ENCODE results near the gene RHOBTB3. TPM values are rescaled to one million over a fixed set of nuclear protein-coding genes. Genes with fewer than 3 reads are reported as not detected.

RHOBTB3 gene
- total and polyA plus RNA-seq, 11 donors, result 24.3 to 116 (median 82.1) TPM

DNA sequence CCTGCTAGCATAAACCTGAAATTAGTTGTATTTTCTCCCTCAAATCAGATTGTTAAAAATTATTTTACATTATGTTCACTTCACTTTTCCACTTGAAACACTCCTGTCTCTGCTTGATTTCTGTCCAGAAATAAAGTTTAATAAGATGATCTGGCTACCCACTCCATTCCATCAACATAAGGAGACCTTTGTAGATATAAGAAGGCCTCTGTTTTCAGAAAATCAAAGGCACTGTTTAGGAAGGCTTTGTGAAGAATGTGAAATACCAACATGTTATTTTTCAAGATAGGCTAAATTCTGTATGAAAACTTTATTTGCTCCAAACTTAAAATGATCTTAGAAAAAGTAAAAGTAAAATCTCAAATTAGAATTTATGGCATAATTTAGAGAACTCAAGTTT is 15.1 kb downstream of the RHOBTB3 start:
- Histone ChIP-seq H3K9me3 (no peaks in the 10 kb centered on the region), H3K27ac (no peak overlapping the region), H3K4me3 (no peak overlapping the region), H3K36me3 (peaks cover 0 to 62% (median 12%) of the 10 kb centered on the region in 9 donors), H3K4me1 (peaks cover 0 to 28% (median 3%) of the 10 kb centered on the region in 12 donors), H3K27me3 (no peaks in the 10 kb centered on the region)
- intact Hi-C loops (cut with DNase I), result loop anchor here in 1 of 10 donors (1.0 kb wide), 1 partner anchor 18 kb away; no protein-coding TSS in a partner anchor
- no peak for TF ChIP-seq POLR2A (IDR thresholded peaks at IDR 0.05)
- TF ChIP-seq, protein P1, sequence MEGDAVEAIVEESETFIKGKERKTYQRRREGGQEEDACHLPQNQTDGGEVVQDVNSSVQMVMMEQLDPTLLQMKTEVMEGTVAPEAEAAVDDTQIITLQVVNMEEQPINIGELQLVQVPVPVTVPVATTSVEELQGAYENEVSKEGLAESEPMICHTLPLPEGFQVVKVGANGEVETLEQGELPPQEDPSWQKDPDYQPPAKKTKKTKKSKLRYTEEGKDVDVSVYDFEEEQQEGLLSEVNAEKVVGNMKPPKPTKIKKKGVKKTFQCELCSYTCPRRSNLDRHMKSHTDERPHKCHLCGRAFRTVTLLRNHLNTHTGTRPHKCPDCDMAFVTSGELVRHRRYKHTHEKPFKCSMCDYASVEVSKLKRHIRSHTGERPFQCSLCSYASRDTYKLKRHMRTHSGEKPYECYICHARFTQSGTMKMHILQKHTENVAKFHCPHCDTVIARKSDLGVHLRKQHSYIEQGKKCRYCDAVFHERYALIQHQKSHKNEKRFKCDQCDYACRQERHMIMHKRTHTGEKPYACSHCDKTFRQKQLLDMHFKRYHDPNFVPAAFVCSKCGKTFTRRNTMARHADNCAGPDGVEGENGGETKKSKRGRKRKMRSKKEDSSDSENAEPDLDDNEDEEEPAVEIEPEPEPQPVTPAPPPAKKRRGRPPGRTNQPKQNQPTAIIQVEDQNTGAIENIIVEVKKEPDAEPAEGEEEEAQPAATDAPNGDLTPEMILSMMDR (IDR thresholded peaks at IDR 0.05), result no peak
- DNase-seq (no peak), ATAC-seq (no peak)

- H3K27ac ChIP-seq, result no peak overlapping the region
- DNase-seq (no peak), ATAC-seq (no peak)
- no peaks in the 10 kb centered on the region for H3K27me3 ChIP-seq
- H3K36me3 ChIP-seq, result peaks cover 0 to 70% (median 12%) of the 10 kb centered on the region in 9 donors
- H3K4me1 ChIP-seq, result peaks cover 0 to 28% (median 3%) of the 10 kb centered on the region in 12 donors
- intact Hi-C loops (cut with DNase I), result loop anchor here in 1 of 10 donors (1.0 kb wide), 1 partner anchor 17 kb away; no protein-coding TSS in a partner anchor
- no peak overlapping the region for H3K4me3 ChIP-seq
- 70 to 79% (median 74%) methylated on average over 8 of the region's 8 CpGs for WGBS, 4 donors
- no peaks in the 10 kb centered on the region for H3K9me3 ChIP-seq
- TF ChIP-seq POLR2A (IDR thresholded peaks at IDR 0.05), result no peak
- TF ChIP-seq, protein P1 (IDR thresholded peaks at IDR 0.05), result no peak
Observed at GRCh38 chr5:95746722-95747679, 15.9 kb downstream of the RHOBTB3 start.

DNA sequence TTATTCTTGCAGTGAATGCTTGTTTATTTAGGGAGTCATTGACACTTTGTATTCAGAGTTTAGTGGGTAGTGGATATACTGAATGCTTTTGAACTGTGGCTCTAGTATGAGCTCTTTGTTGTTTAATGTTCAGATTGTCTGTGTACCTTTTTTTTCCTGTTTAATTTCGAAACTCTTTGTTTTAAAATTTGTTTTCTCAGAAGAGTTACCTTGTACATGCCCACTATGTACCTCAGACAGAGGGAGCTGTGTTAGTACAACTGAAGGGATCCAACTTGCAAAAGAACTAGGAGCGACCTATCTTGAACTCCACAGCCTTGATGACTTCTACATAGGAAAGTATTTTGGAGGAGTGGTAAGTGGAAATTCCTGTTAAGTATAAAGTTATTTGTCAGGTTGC is 17.0 kb downstream of the RHOBTB3 start:
- TF ChIP-seq, protein P1 (IDR thresholded peaks at IDR 0.05), result no peak
- no peak for TF ChIP-seq POLR2A (IDR thresholded peaks at IDR 0.05)
- 39 to 57% (median 42%) methylated on average over 2 of the region's 2 CpGs for WGBS, 4 donors
- Histone ChIP-seq H3K27me3 (no peaks in the 10 kb centered on the region), H3K27ac (no peak overlapping the region), H3K4me3 (no peak overlapping the region), H3K9me3 (no peaks in the 10 kb centered on the region), H3K4me1 (peaks cover 0 to 27% (median 3%) of the 10 kb centered on the region in 12 donors), H3K36me3 (peaks cover 0 to 80% (median 21%) of the 10 kb centered on the region in 9 donors)
- intact Hi-C loops (cut with DNase I), result no loop called here
- DNase-seq, result no peak
- ATAC-seq, result peak in 1 of 4 donors; percentile 26

GRCh38 chr5:95754545-95754944 is 23.4 kb downstream of the RHOBTB3 start:
- Histone ChIP-seq H3K36me3 (peaks cover 0 to 82% (median 34%) of the 10 kb centered on the region in 9 donors), H3K27ac (no peak overlapping the region), H3K4me3 (no peak overlapping the region), H3K4me1 (peaks cover 0 to 13% (median 6%) of the 10 kb centered on the region in 12 donors), H3K9me3 (no peaks in the 10 kb centered on the region), H3K27me3 (no peaks in the 10 kb centered on the region)
- intact Hi-C loops (cut with DNase I), result loop anchor here in 1 of 10 donors (10.0 kb wide), 1 partner anchor 90 kb away; no protein-coding TSS in a partner anchor
- DNase-seq (no peak), ATAC-seq (no peak)
- TF ChIP-seq POLR2A (IDR thresholded peaks at IDR 0.05), result no peak
- TF ChIP-seq, protein P1 (IDR thresholded peaks at IDR 0.05), result no peak
- 63 to 82% (median 74%) methylated on average over 2 of the region's 2 CpGs for WGBS, 4 donors
